ENCODE measurements around the gene TBCK.
"Not testable (repeated sequence)": the region's sequence is repeated elsewhere in the genome, so short reads cannot be mapped to it uniquely, and the experiment has no call there.

GRCh38 chr4:106321814-106322213 lies 5.8 kb upstream of the TBCK start:
- TF ChIP-seq CTCF, POLR2AphosphoS5, EP300 (IDR thresholded peaks at IDR 0.05): not testable (repeated sequence)
